ACC112 (cell line): Measurements from ENCODE around the gene PPCS.
"Not testable (repeated sequence)": the region's sequence is repeated elsewhere in the genome, so short reads cannot be mapped to it uniquely, and the experiment has no call there.

ENCODE experiments used
- H2AFZ ChIP-seq: fragments of 200-600 bp; sonication (generic); one replicate; pipeline ENCODE4 v1.6.0; 2017; ENCODE audit warnings: antibody characterized with exemption, low read length; ENCODE audit not compliant: unreplicated experiment
- H3K27ac ChIP-seq: fragments of 200-600 bp; sonication (generic); 2 replicates; pipeline ENCODE4 v1.5.1; 2014; ENCODE audit warnings: low read depth, mild to moderate bottlenecking, antibody characterized with exemption, low read length, moderate library complexity
- H3K27me3 ChIP-seq: fragments of 200-600 bp; sonication (generic); 2 replicates; pipeline ENCODE4 v1.6.1; 2014; ENCODE audit warnings: mild to moderate bottlenecking, antibody characterized with exemption, low read length, moderate library complexity, mixed read lengths; ENCODE audit not compliant: insufficient read depth
- H3K36me3 ChIP-seq: fragments of 200-600 bp; sonication (generic); 2 replicates; pipeline ENCODE4 v1.6.1; 2016; ENCODE audit warnings: mild to moderate bottlenecking, antibody characterized with exemption, low read length, moderate library complexity, mixed read lengths; ENCODE audit not compliant: insufficient read depth
- H3K4me1 ChIP-seq: fragments of 200-600 bp; sonication (generic); one replicate; pipeline ENCODE4 v1.6.1; 2016; ENCODE audit warnings: low read length, mixed read lengths; ENCODE audit not compliant: insufficient read depth, unreplicated experiment, control insufficient read depth
- H3K4me3 ChIP-seq: fragments of 200-600 bp; sonication (generic); 2 replicates; pipeline ENCODE4 v1.5.1; 2014; ENCODE audit warnings: mild to moderate bottlenecking, low read depth, low read length
- H3K79me2 ChIP-seq: fragments of 200-600 bp; sonication (generic); one replicate; pipeline ENCODE4 v1.6.0; 2016; ENCODE audit warnings: low read length; ENCODE audit not compliant: control insufficient read depth, unreplicated experiment, insufficient read depth

The PPCS gene

DNA sequence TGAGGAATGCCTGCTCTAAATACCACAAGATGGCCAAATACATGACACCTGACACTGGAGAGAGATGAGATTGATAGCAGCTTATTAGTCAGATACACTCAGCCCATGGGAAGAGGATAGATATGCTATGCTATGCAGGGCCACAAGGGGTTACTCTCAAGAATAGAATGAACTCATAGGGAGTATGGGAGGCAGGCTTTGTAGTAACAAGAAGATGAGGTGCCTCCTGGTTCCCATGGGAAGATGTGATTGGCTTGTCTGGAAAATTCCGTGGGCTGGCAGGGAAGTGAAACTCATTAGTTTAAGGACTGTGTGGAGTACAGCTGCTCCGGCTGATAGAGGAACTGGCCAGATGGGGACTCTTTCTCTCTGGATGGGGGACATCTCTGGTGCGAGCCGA lies 23.3 kb downstream of the PPCS start:
- Histone ChIP-seq H2AFZ (no peak overlapping the region), H3K4me3 (no peak overlapping the region), H3K4me1 (no peaks in the 10 kb centered on the region), H3K79me2 (no peaks in the 10 kb centered on the region), H3K27me3 (no peaks in the 10 kb centered on the region), H3K27ac (no peak overlapping the region), H3K36me3 (no peaks in the 10 kb centered on the region)

DNA sequence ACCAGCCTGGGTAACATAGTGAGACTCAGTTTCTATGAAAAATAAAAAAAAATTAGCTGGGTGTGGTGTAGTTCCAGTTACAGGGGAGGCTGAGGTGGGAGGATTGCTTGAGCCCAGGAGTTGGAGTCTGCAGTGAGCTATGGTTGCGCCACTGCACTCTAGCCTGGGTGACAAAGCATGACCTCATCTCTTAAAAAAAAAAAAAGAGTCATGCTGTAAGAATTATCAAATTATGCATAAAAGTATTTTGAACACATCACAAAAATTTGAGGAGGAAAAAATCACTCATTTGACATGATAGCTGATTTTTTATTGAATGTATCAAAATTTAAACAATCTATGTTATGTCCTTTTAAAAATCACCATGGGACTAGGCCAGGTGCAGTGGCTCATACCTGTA lies 24.6 kb downstream of the PPCS start:
- Histone ChIP-seq H3K4me1 (no peaks in the 10 kb centered on the region), H2AFZ (no peak overlapping the region), H3K36me3 (no peaks in the 10 kb centered on the region), H3K27ac (no peak overlapping the region), H3K4me3 (no peak overlapping the region), H3K27me3 (peaks cover 6% of the 10 kb centered on the region), H3K79me2 (no peaks in the 10 kb centered on the region)

DNA sequence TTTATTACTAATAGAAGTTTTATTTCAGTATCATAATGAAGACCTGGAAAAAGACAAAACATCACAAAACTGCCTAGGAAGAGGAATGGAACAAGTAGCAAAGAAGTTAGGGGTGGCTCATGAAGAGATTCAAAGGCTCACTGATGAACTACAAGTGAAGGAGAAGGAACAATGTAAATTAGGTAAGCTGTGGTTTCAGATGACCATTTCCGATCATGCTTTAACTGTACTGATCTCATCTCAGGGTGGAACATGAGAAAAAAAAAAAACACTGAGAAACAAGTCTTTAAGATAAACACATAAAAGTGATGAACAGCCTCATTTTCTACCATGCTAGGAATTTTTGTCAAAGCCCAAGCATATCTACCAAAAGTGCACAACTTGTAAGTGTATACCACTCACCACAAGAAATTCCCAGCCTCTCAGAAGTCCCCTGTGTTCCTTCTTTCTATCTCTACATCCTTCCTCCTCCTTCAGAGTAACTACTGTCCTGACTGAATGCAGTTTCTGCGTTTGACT lies 26.4 kb downstream of the PPCS start:
- Histone ChIP-seq H2AFZ (no peak overlapping the region), H3K79me2 (no peaks in the 10 kb centered on the region), H3K27ac (no peak overlapping the region), H3K27me3 (peaks cover 16% of the 10 kb centered on the region), H3K4me1 (no peaks in the 10 kb centered on the region), H3K36me3 (no peaks in the 10 kb centered on the region), H3K4me3 (no peak overlapping the region)

DNA sequence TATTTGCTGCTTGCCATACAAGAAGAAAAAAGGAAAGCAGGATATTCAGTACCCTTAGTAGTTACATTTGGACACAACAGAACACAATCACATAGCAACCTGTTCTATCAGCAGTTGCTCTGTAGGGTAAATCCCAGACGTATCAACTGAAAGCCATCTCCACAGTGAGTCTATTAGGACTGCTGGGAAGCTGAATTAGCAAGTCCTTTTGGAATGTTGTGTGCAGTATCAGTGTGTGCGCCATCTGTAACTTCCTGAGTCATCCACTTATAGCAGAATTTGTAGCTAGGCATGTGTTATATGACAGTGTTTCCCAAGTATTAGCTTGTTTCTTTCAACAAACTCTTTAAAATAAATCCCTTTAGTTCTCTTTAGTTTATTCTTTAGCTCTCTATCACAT lies 28.0 kb downstream of the PPCS start:
- peaks cover 23% of the 10 kb centered on the region for H3K27me3 ChIP-seq
- H3K4me3 ChIP-seq, result no peak overlapping the region
- H3K79me2 ChIP-seq, result no peaks in the 10 kb centered on the region
- no peaks in the 10 kb centered on the region for H3K36me3 ChIP-seq
- H2AFZ ChIP-seq, result no peak overlapping the region
- H3K4me1 ChIP-seq, result no peaks in the 10 kb centered on the region
- H3K27ac ChIP-seq, result peak overlapping the region; percentile 51; the same call in 1 of the 2 replicates

DNA sequence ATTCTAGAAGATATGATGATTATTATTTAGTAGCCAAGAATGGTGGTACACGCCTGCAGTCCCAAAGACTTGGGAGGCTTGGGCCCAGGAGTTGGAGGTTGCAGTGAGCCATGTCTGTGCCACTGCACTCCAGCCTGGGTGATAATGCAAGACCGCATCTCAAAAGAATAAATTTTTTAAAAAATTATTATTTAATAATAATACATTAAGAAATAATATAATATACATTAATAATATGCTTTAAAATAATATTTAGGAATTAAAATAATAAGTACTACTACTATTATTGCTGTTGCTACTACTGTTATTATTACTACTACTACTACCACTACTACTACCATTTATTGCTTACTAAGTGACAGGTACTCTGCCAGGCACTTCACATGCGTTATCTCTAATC lies 33.9 kb downstream of the PPCS start:
- Histone ChIP-seq H3K4me1 (no peaks in the 10 kb centered on the region), H2AFZ (no peak overlapping the region), H3K4me3 (no peak overlapping the region), H3K36me3 (no peaks in the 10 kb centered on the region), H3K79me2 (no peaks in the 10 kb centered on the region), H3K27me3 (peaks cover 23% of the 10 kb centered on the region), H3K27ac (no peak overlapping the region)

DNA sequence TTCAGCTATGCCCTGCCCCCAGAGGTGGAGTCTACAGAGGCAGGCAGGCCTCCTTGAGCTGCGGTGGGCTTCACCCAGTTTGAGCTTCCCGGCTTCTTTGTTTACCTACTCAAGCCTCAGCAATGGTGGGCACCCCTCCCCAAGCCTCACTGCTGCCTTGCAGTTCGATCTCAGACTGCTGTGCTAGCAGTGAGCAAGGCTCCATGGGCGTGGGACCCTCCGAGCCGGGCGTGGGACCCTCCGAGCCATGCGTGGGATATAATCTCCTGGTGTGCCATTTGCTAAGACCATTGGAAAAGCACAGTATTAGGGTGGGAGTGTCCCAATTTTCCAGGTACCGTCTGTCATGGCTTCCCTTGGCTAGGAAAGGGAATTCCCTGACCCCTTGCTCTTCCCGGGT lies 45.7 kb downstream of the PPCS start:
- H3K36me3 ChIP-seq, H2AFZ ChIP-seq, H3K4me3 ChIP-seq, H3K27ac ChIP-seq, H3K4me1 ChIP-seq, H3K27me3 ChIP-seq, H3K79me2 ChIP-seq: not testable (repeated sequence)

DNA sequence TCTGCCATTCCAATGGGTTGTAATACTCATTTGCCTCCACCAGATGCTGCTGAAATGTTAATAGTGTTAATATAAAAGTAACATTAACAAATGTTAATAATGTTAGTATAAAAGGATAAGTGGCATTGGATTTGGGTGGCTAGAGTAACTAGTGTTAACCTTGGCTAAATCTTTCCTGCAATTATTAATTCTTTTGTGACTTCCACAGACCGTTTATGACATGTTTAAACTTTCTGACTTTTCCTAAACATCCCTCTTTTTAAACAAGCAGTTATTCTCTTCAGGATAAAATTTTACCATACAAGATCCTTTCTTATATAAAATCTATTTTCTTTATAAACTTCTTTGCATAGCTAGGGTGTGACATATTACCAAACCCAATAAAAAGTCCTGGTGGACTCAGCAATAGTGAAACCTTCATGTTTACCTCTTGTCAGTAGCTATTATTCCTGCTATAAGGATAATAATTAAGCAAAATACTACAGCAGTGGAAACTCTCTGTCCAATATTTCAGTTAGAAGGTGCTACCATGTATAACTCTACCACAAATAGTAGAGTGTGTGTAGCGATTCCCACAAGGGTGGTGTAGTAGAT lies 48.3 kb downstream of the PPCS start:
- no peaks in the 10 kb centered on the region for H3K27me3 ChIP-seq
- no peak overlapping the region for H3K27ac ChIP-seq
- H3K4me3 ChIP-seq, result no peak overlapping the region
- H3K36me3 ChIP-seq, result no peaks in the 10 kb centered on the region
- no peak overlapping the region for H2AFZ ChIP-seq
- H3K4me1 ChIP-seq, result no peaks in the 10 kb centered on the region
- no peaks in the 10 kb centered on the region for H3K79me2 ChIP-seq

DNA sequence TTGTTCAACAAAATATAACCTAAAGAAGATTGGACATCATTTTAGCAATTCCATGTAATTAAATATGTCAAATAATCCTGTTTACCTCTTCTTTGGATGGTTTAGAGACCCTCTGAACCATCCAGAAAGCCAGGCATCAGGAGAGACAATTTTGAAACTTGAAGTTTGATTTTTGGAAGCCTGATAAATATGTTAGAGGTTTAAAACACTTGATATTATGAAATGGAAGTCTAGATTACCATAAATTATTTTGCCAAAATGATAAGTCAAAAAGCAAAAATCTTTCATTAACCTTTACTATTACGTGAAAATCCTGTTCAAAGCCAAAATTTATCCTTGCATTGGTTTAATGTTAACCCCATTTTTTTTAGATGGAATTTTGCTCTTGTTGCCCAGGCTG lies 50.2 kb downstream of the PPCS start:
- H3K27ac ChIP-seq, result no peak overlapping the region
- H3K27me3 ChIP-seq, result no peaks in the 10 kb centered on the region
- no peak overlapping the region for H2AFZ ChIP-seq
- H3K4me1 ChIP-seq, result no peaks in the 10 kb centered on the region
- no peaks in the 10 kb centered on the region for H3K79me2 ChIP-seq
- H3K4me3 ChIP-seq, result no peak overlapping the region
- H3K36me3 ChIP-seq, result no peaks in the 10 kb centered on the region
